HFF-Myc (cell line): ENCODE measurements around the gene HNF1A.

Source experiments
- DNase-seq: peaks from one replicate; pipeline ENCODE4 v3.0.0-alpha.2; 2011; ENCODE audit warnings: low read depth; ENCODE audit errors: extremely low read depth
- H3K4me3 ChIP-seq: replicated peaks from 2 replicates; pipeline ENCODE4 v1.5.1; 2011; ENCODE audit warnings: low read depth, mild to moderate bottlenecking, control low read depth, low read length
- CTCF ChIP-seq: IDR thresholded peaks from 2 replicates; pipeline ENCODE4 v1.5.1; 2012; ENCODE audit warnings: mild to moderate bottlenecking, low read depth, low read length, control low read depth; ENCODE audit errors: missing control alignments

The HNF1A gene, protein sequence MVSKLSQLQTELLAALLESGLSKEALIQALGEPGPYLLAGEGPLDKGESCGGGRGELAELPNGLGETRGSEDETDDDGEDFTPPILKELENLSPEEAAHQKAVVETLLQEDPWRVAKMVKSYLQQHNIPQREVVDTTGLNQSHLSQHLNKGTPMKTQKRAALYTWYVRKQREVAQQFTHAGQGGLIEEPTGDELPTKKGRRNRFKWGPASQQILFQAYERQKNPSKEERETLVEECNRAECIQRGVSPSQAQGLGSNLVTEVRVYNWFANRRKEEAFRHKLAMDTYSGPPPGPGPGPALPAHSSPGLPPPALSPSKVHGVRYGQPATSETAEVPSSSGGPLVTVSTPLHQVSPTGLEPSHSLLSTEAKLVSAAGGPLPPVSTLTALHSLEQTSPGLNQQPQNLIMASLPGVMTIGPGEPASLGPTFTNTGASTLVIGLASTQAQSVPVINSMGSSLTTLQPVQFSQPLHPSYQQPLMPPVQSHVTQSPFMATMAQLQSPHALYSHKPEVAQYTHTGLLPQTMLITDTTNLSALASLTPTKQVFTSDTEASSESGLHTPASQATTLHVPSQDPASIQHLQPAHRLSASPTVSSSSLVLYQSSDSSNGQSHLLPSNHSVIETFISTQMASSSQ

GRCh38 chr12:120978296-120979219 is at the start of gene HNF1A:
Gene HNF1A, plus strand, starts transcription at chr12:120978543. Its CDS starts 226 bp downstream, at chr12:120978769.
- TF ChIP-seq CTCF, result no peak
- no peak for DNase-seq

DNA sequence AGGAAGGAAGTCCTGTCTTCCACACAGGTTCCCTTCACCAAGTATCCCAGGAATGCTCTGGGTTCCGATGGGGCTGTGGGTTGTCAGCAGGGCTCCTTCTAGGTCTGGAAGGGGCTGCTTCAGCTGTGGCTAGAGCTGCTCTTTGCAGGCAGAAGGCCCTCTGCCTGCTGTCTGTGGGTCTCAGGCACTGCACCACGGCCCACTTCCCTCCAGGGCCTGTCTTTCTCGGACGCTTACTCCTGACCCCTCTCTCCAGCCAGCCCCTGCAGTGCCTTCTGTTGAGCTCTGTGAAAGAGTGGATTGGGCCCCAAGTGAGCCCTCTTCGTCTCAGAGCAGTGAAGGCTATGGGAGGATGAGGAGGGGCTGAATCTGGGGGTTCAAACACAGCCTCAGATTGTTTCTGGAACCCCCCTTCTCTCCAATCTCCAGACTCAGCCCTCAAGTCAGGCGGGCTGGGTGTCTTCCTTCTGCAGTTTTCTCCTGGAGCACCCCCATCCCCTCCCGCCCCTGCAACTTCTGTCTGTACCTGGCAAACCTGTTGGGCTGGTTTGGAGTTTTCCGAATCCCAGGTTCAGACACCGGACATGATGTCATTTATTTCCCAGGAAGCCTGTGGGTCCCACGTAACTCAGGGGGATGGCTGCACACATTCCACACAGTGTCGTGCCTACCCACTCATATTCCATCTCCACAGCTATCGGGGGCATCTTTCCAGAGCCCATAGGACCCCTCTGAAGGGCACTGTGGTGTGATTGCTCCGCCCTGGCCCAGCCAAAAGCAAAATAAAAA is 49.3 kb upstream of the HNF1A start:
- no peak for DNase-seq
- no peak overlapping the region for H3K4me3 ChIP-seq
- no peak for TF ChIP-seq CTCF

More at GRCh38 chr12:120978296-120979219, at the start of gene HNF1A:
- H3K4me3 ChIP-seq, result no peak within 1 kb of the TSS

DNA sequence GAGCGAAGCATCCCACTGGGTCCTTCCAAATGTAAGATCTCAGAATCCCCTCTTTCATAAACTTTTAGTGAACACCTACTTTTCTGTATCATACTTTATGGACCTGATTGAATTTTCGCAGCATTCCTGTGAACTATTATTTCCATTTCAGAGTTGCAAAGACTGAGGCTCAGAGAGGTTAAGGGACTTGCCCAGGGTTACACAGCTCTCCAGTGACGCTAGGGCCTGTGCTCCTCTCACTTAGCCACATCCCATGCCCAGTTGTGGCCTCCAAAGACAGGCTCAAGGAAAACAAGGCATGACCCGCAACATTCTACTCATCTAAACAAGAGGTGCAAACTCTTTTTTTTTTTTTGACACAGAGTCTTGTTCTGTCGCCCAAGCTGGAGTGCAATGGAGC is 48.3 kb upstream of the HNF1A start:
- H3K4me3 ChIP-seq, result no peak overlapping the region
- no peak for DNase-seq
- no peak for TF ChIP-seq CTCF

- H3K4me3 ChIP-seq, result no peak overlapping the region
- DNase-seq, result no peak
- TF ChIP-seq CTCF, result no peak
Observed at GRCh38 chr12:120932058-120932457, 46.3 kb upstream of the HNF1A start.

DNA sequence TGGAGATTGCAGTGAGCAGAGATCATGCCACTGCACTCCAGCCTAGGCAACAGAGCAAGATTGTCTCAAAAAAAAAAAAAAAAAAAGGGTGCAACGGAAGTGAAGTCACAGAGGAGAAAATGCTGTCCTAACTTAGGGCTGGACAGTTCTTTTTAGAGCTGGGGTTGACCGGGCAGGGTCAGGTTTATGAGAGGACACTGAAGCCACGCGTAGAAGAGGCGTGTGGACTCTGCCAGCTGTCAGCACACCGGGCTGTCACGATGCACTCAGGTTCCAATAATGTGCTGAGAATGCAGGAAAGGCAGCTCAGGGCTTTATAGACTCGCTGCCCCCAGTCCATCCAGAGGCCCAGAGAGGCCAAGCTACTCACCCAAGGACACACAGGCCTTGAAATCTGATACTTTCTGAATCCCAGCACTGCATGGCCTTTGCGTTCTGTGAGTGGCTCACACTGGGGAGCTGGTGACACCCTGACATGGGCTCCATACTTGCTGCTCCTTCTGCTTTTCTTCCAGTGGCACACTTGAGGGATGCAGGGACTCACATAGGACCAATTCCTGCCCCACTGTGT is 45.3 kb upstream of the HNF1A start:
- no peak overlapping the region for H3K4me3 ChIP-seq
- no peak for DNase-seq
- no peak for TF ChIP-seq CTCF
